Esophagus squamous epithelium (tissue), 5 donors: ENCODE results near the gene KIF21B. TPM values are rescaled to one million over a fixed set of nuclear protein-coding genes. Genes with fewer than 3 reads are reported as not detected.

Experiments
- DNase-seq: peaks from one replicate; lab custom pipeline; 2025; lab: John Stamatoyannopoulos, UW
- H3K27ac ChIP-seq, 4 donors: fragments of 200-600 bp; sonication (generic); one replicate each; pipeline ENCODE4 v1.5.1; 2016 to 2019; ENCODE audit warnings: mild to moderate bottlenecking in 1 of 4
- H3K27me3 ChIP-seq, 4 donors: fragments of 200-600 bp; sonication (generic); 1 replicate in 3 of 4; 2 replicates in 1 of 4; pipeline versions ENCODE4 v1.5.1 to v1.6.0; 2017 to 2021; ENCODE audit warnings: antibody characterized with exemption in 1 of 4
- H3K36me3 ChIP-seq, 3 donors: fragments of 200-600 bp; sonication (generic); one replicate each; pipeline ENCODE4 v1.5.1; 2016 to 2019
- H3K4me1 ChIP-seq, 3 donors: fragments of 200-600 bp; sonication (generic); one replicate each; pipeline ENCODE4 v1.5.1; 2017 to 2019
- H3K4me3 ChIP-seq, 4 donors: fragments of 200-600 bp; sonication (generic); 1 replicate in 3 of 4; 2 replicates in 1 of 4; pipeline ENCODE4 v1.5.1; 2016 to 2019; ENCODE audit warnings: mild to moderate bottlenecking in 2 of 4, moderate library complexity in 1 of 4
- H3K9me3 ChIP-seq, 3 donors: fragments of 200-600 bp; sonication (generic); one replicate each; pipeline ENCODE4 v1.5.1; 2016 to 2019
- CTCF ChIP-seq, 6 experiments: fragments of 450-650 bp in 4 of 6; fragments of 200-600 bp in 2 of 6; sonication (generic) in 2 of 6; IDR thresholded peaks; one replicate each; pipeline ENCODE4 v1.5.1; 2016 to 2019; ENCODE audit warnings: antibody characterized with exemption in 6 of 6, mild to moderate bottlenecking in 4 of 6, moderate library complexity in 4 of 6
- POLR2A ChIP-seq, 4 donors: fragments of 450-650 bp; IDR thresholded peaks; one replicate each; pipeline ENCODE4 v1.6.1; 2017; ENCODE audit warnings: antibody characterized with exemption in 4 of 4, mild to moderate bottlenecking in 4 of 4, moderate library complexity in 3 of 4
- WGBS, 2 donors: methylation state at CpG; one replicate each; pipeline ENCODE4 v1.1.5; 2018; 5-methylcytosine and 5-hydroxymethylcytosine counted together
- intact Hi-C: fragments of 100-400 bp; cut with DNase I; formaldehyde crosslinking; loops from one replicate; pipeline ENCODE4 v1.15.0; 2022
- total RNA-seq, 4 donors: library from RNA; depleted of rRNA; stranded (reverse); fragments of >200 nt; gene quantifications; one replicate each; pipeline ENCODE4 v1.1.0, GENCODE V29; 2016
- donor health status: DM: yes; HTN: yes; CAD: no.

The KIF21B gene
- total RNA-seq, 4 donors from 2014 or later: 0.53 to 2.1 (median 1.0) TPM

GRCh38 chr1:200980452-200980772, 43.1 kb downstream of the KIF21B start:
- no peaks in the 10 kb centered on the region for H3K4me1 ChIP-seq
- TF ChIP-seq POLR2A (IDR thresholded peaks at IDR 0.05) (no peak), CTCF (IDR thresholded peaks at IDR 0.05) (no peak)
- no peaks in the 10 kb centered on the region for H3K27me3 ChIP-seq
- DNase-seq: no peak
- H3K36me3 ChIP-seq: peaks cover 0 to 10% (median 0%) of the 10 kb centered on the region in 3 donors
- no peak overlapping the region for H3K27ac ChIP-seq
- 77 to 82% methylated on average over 1 of the region's 2 CpGs for WGBS, 2 donors
- H3K9me3 ChIP-seq: no peaks in the 10 kb centered on the region
- intact Hi-C loops: no loop called here
- no peak overlapping the region for H3K4me3 ChIP-seq

- no peaks in the 10 kb centered on the region for H3K9me3 ChIP-seq
- no peaks in the 10 kb centered on the region for H3K27me3 ChIP-seq
- intact Hi-C loops: loop anchor here (5.0 kb wide), 1 partner anchor 142 kb away; no protein-coding TSS in a partner anchor
- no peak overlapping the region for H3K27ac ChIP-seq
- no peak overlapping the region for H3K4me3 ChIP-seq
- WGBS, 2 donors: 77 to 86% methylated on average over 7 to 10 of the region's 13 CpGs
- TF ChIP-seq POLR2A (IDR thresholded peaks at IDR 0.05) (no peak), CTCF (IDR thresholded peaks at IDR 0.05) (peak; percentile 33 to 70 (median 46))
- peaks cover 0 to 10% (median 0%) of the 10 kb centered on the region in 3 donors for H3K36me3 ChIP-seq
- DNase-seq: no peak
- H3K4me1 ChIP-seq: no peaks in the 10 kb centered on the region
Measured at GRCh38 chr1:200979574-200980451, 43.7 kb downstream of the KIF21B start.

GRCh38 chr1:200977071-200977754, 46.3 kb downstream of the KIF21B start:
- peaks cover under 1 to 8% (median 2%) of the 10 kb centered on the region in 3 donors for H3K4me1 ChIP-seq
- TF ChIP-seq CTCF (IDR thresholded peaks at IDR 0.05) (no peak), POLR2A (IDR thresholded peaks at IDR 0.05) (no peak)
- 93 to 100% methylated on average over 6 to 9 of the region's 16 CpGs for WGBS, 2 donors
- intact Hi-C loops: loop anchor here (5.0 kb wide), 1 partner anchor 145 kb away; no protein-coding TSS in a partner anchor
- no peak overlapping the region for H3K27ac ChIP-seq
- no peaks in the 10 kb centered on the region for H3K27me3 ChIP-seq
- no peak overlapping the region for H3K4me3 ChIP-seq
- H3K36me3 ChIP-seq: peaks cover 0 to 10% (median 0%) of the 10 kb centered on the region in 3 donors
- DNase-seq: no peak
- H3K9me3 ChIP-seq: no peaks in the 10 kb centered on the region

- H3K9me3 ChIP-seq: no peaks in the 10 kb centered on the region
- no peak overlapping the region for H3K4me3 ChIP-seq
- H3K4me1 ChIP-seq: peaks cover 4 to 13% (median 4%) of the 10 kb centered on the region in 3 donors
- WGBS, 2 donors: 88 to 90% methylated on average over 3 to 5 of the region's 8 CpGs
- DNase-seq: no peak
- TF ChIP-seq POLR2A (IDR thresholded peaks at IDR 0.05) (no peak), CTCF (IDR thresholded peaks at IDR 0.05) (no peak)
- H3K27ac ChIP-seq: no peak overlapping the region
- peaks cover 0 to 10% (median 0%) of the 10 kb centered on the region in 3 donors for H3K36me3 ChIP-seq
- H3K27me3 ChIP-seq: no peaks in the 10 kb centered on the region
- intact Hi-C loops: loop anchor here (5.0 kb wide), 1 partner anchor 146 kb away; no protein-coding TSS in a partner anchor
Measured at GRCh38 chr1:200976634-200977033, 46.9 kb downstream of the KIF21B start.
